ENCODE data around the gene INSL3.

The INSL3 gene

DNA sequence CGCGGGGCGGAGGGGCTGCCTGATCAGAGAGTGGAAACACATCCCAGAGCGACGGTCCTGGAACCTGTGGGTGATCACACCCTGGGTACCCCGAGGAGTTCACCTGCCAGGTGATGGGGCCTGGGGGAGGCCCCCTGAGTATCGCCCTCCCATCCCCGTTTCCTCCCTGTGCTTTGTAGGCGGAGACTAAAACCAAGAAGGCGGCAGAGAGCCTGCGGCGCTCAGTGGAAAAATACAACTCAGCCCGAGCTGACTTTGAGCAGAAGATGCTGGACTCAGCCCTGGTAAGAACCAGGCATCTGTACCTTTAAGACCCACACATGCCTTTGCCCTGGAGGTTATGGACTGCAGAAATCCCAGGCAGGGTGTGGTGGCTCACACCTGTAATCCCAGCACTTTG lies 50.7 kb downstream of the INSL3 start:
- H3K4me3 ChIP-seq, result no peak overlapping the region
- TF ChIP-seq, protein P1, sequence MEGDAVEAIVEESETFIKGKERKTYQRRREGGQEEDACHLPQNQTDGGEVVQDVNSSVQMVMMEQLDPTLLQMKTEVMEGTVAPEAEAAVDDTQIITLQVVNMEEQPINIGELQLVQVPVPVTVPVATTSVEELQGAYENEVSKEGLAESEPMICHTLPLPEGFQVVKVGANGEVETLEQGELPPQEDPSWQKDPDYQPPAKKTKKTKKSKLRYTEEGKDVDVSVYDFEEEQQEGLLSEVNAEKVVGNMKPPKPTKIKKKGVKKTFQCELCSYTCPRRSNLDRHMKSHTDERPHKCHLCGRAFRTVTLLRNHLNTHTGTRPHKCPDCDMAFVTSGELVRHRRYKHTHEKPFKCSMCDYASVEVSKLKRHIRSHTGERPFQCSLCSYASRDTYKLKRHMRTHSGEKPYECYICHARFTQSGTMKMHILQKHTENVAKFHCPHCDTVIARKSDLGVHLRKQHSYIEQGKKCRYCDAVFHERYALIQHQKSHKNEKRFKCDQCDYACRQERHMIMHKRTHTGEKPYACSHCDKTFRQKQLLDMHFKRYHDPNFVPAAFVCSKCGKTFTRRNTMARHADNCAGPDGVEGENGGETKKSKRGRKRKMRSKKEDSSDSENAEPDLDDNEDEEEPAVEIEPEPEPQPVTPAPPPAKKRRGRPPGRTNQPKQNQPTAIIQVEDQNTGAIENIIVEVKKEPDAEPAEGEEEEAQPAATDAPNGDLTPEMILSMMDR (IDR thresholded peaks at IDR 0.05), result no peak
- H3K27ac ChIP-seq, result no peak overlapping the region
- no peak for DNase-seq (ENCODE audit: low spot score)

DNA sequence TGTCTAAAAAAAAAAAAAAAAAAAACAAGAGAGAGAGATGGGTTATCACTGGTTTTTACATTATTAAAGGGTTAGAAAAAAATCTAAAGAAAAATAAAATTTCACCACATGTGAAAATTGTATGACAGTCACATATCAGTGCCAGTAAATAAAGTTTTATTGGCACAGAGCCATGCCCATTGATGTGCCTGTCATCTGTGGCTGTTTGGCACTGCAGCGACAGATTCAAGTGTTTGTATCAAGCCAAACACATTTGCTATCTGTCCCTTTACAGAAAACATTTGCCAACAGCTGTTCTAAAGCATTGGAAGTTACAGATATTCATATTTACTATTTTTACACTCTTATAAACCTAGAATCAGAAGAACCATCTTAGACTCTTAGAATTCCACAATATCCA lies 53.8 kb downstream of the INSL3 start:
- Histone ChIP-seq H3K27ac (no peak overlapping the region), H3K4me3 (no peak overlapping the region)
- no peak for DNase-seq (ENCODE audit: low spot score)
- TF ChIP-seq, protein P1 (IDR thresholded peaks at IDR 0.05), result no peak

DNA sequence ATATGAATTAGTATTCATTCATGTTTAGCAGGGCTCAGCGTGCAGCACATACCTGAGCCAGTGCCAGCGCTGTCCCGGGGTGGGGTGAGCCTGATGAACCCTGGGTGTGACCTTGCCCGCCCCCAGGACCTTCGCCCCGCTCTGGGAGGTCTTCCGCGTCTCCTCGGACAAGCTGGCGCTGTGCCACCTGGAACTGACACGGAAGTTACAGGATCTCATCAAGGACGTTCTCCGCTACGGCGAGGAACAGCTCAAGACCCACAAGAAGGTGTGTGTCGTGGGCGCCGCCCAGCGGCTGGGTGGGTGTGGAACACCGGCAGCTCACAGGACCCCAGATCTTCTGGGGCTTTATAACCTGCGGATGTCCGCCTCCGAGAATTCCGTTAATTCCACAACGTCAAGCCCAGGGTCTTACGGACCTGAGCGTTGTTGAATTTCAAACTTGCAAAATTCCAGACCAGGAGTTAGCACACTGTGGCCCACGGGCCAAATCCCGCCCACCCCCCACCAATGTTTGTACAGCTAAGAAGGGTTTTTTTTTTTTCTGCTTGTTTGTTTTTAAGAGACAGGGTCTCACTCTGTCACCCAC lies 54.7 kb downstream of the INSL3 start:
- Histone ChIP-seq H3K27ac (no peak overlapping the region), H3K4me3 (peak overlapping the region; percentile 53)
- DNase-seq (ENCODE audit: low spot score), result no peak
- TF ChIP-seq, protein P1 (IDR thresholded peaks at IDR 0.05), result peak; percentile 72

Measured in coronary artery (tissue), 2 donors.